Fibroblast of mammary gland (primary cell): Measurements from ENCODE around the gene PEX13.

Source experiments
- DNase-seq: peaks from one replicate; pipeline ENCODE4 v3.0.0-alpha.2; 2010; ENCODE audit warnings: low read depth
- H3K4me3 ChIP-seq: 2 replicates; pipeline ENCODE4 v1.5.1; 2011; ENCODE audit warnings: low read depth, mild to moderate bottlenecking, low read length, moderate library complexity; ENCODE audit not compliant: control insufficient read depth
- CTCF ChIP-seq: conservative IDR thresholded peaks from 2 replicates; pipeline ENCODE4 v1.5.1; 2011; ENCODE audit warnings: low read depth, low read length, inconsistent platforms; ENCODE audit not compliant: control insufficient read depth, insufficient read depth

The PEX13 gene, protein sequence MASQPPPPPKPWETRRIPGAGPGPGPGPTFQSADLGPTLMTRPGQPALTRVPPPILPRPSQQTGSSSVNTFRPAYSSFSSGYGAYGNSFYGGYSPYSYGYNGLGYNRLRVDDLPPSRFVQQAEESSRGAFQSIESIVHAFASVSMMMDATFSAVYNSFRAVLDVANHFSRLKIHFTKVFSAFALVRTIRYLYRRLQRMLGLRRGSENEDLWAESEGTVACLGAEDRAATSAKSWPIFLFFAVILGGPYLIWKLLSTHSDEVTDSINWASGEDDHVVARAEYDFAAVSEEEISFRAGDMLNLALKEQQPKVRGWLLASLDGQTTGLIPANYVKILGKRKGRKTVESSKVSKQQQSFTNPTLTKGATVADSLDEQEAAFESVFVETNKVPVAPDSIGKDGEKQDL

DNA sequence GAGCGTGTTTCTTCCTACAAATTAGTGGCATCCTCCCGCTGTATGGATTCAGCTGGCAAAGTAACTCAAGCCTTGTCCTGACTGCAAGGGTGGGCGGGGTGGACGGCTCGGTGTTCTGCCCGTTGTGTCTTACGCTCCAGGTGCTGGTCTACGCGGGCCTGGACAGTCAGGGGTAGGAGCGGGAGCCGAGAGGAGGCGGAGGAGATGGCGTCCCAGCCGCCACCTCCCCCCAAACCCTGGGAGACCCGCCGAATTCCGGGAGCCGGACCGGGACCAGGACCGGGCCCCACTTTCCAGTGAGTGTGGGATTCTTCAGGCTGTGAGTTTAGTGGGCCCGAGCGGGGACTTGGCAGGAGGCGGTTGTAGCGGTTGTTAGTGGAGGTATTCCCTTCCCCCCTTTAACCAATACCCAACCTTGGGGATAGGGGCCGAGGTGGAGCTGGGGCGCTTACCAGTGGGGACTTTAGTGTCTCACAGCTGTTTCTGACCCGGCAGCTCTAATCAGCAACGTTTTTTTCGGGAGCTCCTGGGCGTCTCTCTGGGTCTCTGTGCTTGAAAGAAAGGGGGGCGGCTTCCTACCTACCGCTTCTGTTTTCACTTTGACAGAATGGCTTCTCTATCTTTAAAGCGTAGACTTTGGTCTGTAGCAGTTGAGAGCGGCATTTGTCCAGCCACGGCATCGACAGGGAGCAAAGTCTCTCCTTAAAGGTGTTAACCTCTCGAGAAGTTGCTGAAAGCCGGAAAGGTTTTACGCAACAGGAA is at the start of gene PEX13, which contains the start of gene PUS10:
PEX13 (plus strand) TSS at position 165 of the 762 bp plus-strand sequence; CDS start at position 205, 40 bp downstream.
PUS10 (minus strand) TSS at position 700 of the 762 bp plus-strand sequence. CDS start 6,365 bp downstream, outside the sequence.
- H3K4me3 ChIP-seq: peak within 1 kb of the TSS; percentile 83
- peak; percentile 65 for DNase-seq
- no peak for TF ChIP-seq CTCF

GRCh38 chr2:60972889-60973656 is 44.4 kb upstream of the PEX13 start:
- no peak overlapping the region for H3K4me3 ChIP-seq
- no peak for TF ChIP-seq CTCF
- DNase-seq: no peak

GRCh38 chr2:60973705-60974104 is 43.8 kb upstream of the PEX13 start:
- no peak for DNase-seq
- no peak for TF ChIP-seq CTCF
- no peak overlapping the region for H3K4me3 ChIP-seq

- TF ChIP-seq CTCF: no peak
- no peak for DNase-seq
- H3K4me3 ChIP-seq: no peak overlapping the region
Observed at GRCh38 chr2:60974652-60975051, 42.9 kb upstream of the PEX13 start.

GRCh38 chr2:60976256-60976850 is 41.2 kb upstream of the PEX13 start:
- H3K4me3 ChIP-seq: no peak overlapping the region
- no peak for DNase-seq
- no peak for TF ChIP-seq CTCF
